Suprapubic skin (tissue), 3 donors: Measurements from ENCODE around the gene TDRD5.

Experiments used
- POLR2A ChIP-seq, 2 donors: fragments of 450-650 bp; IDR thresholded peaks; one replicate each; pipeline ENCODE4 v1.6.1; 2017; ENCODE audit warnings: antibody characterized with exemption in 2 of 2, mild to moderate bottlenecking in 2 of 2, moderate library complexity in 2 of 2
- TF ChIP-seq, protein P1 (sequence below), 2 donors: fragments of 200-600 bp in 1 of 2; fragments of 450-650 bp in 1 of 2; sonication (generic) in 1 of 2; IDR thresholded peaks; one replicate each; pipeline ENCODE4 v1.5.1; 2016 to 2019; ENCODE audit warnings: antibody characterized with exemption in 2 of 2, mild to moderate bottlenecking in 1 of 2, moderate library complexity in 1 of 2

DNA sequence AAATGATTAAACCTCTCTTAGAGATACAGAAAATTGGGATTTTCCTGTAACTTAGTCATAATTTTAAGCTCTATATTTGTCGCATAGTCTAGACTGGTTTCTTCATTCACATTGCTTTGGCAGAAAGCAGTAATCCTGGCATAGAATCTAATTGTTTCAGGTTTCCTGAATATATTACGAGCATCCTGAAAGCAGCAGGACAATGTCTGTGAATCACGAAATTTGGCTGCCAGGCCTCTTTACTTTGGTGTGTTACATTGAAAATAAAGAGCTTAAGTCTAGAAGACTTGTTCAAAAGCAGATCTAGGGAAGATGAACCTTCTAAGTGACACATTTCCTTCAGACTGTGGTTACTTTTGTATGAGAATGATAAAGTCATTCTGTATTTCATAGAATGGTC is 72.2 kb downstream of the TDRD5 start:
- TF ChIP-seq, protein P1, sequence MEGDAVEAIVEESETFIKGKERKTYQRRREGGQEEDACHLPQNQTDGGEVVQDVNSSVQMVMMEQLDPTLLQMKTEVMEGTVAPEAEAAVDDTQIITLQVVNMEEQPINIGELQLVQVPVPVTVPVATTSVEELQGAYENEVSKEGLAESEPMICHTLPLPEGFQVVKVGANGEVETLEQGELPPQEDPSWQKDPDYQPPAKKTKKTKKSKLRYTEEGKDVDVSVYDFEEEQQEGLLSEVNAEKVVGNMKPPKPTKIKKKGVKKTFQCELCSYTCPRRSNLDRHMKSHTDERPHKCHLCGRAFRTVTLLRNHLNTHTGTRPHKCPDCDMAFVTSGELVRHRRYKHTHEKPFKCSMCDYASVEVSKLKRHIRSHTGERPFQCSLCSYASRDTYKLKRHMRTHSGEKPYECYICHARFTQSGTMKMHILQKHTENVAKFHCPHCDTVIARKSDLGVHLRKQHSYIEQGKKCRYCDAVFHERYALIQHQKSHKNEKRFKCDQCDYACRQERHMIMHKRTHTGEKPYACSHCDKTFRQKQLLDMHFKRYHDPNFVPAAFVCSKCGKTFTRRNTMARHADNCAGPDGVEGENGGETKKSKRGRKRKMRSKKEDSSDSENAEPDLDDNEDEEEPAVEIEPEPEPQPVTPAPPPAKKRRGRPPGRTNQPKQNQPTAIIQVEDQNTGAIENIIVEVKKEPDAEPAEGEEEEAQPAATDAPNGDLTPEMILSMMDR (IDR thresholded peaks at IDR 0.05), result no peak
- TF ChIP-seq POLR2A (IDR thresholded peaks at IDR 0.05), result no peak
